ENCODE results near the gene BCAM. TPM values are rescaled to one million over a fixed set of nuclear protein-coding genes. Genes with fewer than 3 reads are reported as not detected.
A peak's percentile ranks its signal among the peaks of the same experiment; 100 is the strongest.

The BCAM gene
- total and polyA plus RNA-seq, 7 donors: 12.5 to 44.9 (median 20.0) TPM

- WGBS, 3 donors: 92 to 93% (median 92%) methylated on average over 28 of the region's 28 CpGs
- no peaks in the 10 kb centered on the region for H3K4me1 ChIP-seq
- H3K27ac ChIP-seq: no peak overlapping the region
- H3K9me3 ChIP-seq: no peaks in the 10 kb centered on the region
- H3K27me3 ChIP-seq (ENCODE audit: insufficient read depth in 3 of 3, low read length in 2 of 3): no peaks in the 10 kb centered on the region
- H3K4me3 ChIP-seq: no peak overlapping the region
- ATAC-seq: no peak
- intact Hi-C loops (cut with DNase I): no loop called here
- DNase-seq: no peak
- TF ChIP-seq CTCF (IDR thresholded peaks at IDR 0.05): no peak
- peaks cover 0 to 5% of the 10 kb centered on the region in 2 donors for H3K36me3 ChIP-seq (ENCODE audit: insufficient read depth in 1 of 2, low read depth in 1 of 2)
These were observed 10.4 kb downstream of the BCAM start for GRCh38 chr19:44819246-44819832.

- Histone ChIP-seq H3K36me3 (ENCODE audit: insufficient read depth in 1 of 2, low read depth in 1 of 2) (no peaks in the 10 kb centered on the region), H3K9me3 (no peaks in the 10 kb centered on the region), H3K4me3 (no peak overlapping the region), H3K27ac (peak overlapping the region; percentile 36), H3K4me1 (no peaks in the 10 kb centered on the region), H3K27me3 (ENCODE audit: insufficient read depth in 3 of 3, low read length in 2 of 3) (no peaks in the 10 kb centered on the region)
- intact Hi-C loops (cut with DNase I): no loop called here
- DNase-seq: peak; percentile 52 to 69
- 48 to 59% (median 54%) methylated on average over 24 to 35 of the region's 35 CpGs for WGBS, 3 donors
- peak; percentile 17 to 67 (median 57) for ATAC-seq
- TF ChIP-seq CTCF (IDR thresholded peaks at IDR 0.05): no peak
These were observed 12.0 kb downstream of the BCAM start for GRCh38 chr19:44820648-44821609.

GRCh38 chr19:44822177-44822576 is 13.3 kb downstream of the BCAM start:
- TF ChIP-seq CTCF (IDR thresholded peaks at IDR 0.05): no peak
- no peak overlapping the region for H3K4me3 ChIP-seq
- no peaks in the 10 kb centered on the region for H3K27me3 ChIP-seq (ENCODE audit: insufficient read depth in 3 of 3, low read length in 2 of 3)
- no peak for DNase-seq
- intact Hi-C loops (cut with DNase I): no loop called here
- peak overlapping the region; percentile 36 for H3K27ac ChIP-seq
- no peak for ATAC-seq
- no peaks in the 10 kb centered on the region for H3K36me3 ChIP-seq (ENCODE audit: insufficient read depth in 1 of 2, low read depth in 1 of 2)
- H3K4me1 ChIP-seq: no peaks in the 10 kb centered on the region
- WGBS, 3 donors: 54 to 62% (median 55%) methylated on average over 11 of the region's 11 CpGs
- no peaks in the 10 kb centered on the region for H3K9me3 ChIP-seq

- H3K27ac ChIP-seq: no peak overlapping the region
These were observed 13.9 kb downstream of the BCAM start for GRCh38 chr19:44822670-44823372.

More at GRCh38 chr19:44822670-44823372, 13.9 kb downstream of the BCAM start:
- ATAC-seq (no peak), DNase-seq (no peak)
- no peak for TF ChIP-seq CTCF (IDR thresholded peaks at IDR 0.05)
- WGBS, 3 donors: 52 to 59% (median 52%) methylated on average over 10 of the region's 10 CpGs
- intact Hi-C loops (cut with DNase I): no loop called here
- no peaks in the 10 kb centered on the region for H3K4me1 ChIP-seq
- no peaks in the 10 kb centered on the region for H3K27me3 ChIP-seq (ENCODE audit: insufficient read depth in 3 of 3, low read length in 2 of 3)
- no peaks in the 10 kb centered on the region for H3K36me3 ChIP-seq (ENCODE audit: insufficient read depth in 1 of 2, low read depth in 1 of 2)
- no peaks in the 10 kb centered on the region for H3K9me3 ChIP-seq
- no peak overlapping the region for H3K4me3 ChIP-seq
